EL (cell line): ENCODE measurements around the gene EFS.
"Not testable (repeated sequence)": the region's sequence is repeated elsewhere in the genome, so short reads cannot be mapped to it uniquely, and the experiment has no call there.

Experiments used
- DNase-seq: peaks from one replicate; pipeline ENCODE4 v3.0.0-alpha.2; 2016

Gene EFS, protein sequence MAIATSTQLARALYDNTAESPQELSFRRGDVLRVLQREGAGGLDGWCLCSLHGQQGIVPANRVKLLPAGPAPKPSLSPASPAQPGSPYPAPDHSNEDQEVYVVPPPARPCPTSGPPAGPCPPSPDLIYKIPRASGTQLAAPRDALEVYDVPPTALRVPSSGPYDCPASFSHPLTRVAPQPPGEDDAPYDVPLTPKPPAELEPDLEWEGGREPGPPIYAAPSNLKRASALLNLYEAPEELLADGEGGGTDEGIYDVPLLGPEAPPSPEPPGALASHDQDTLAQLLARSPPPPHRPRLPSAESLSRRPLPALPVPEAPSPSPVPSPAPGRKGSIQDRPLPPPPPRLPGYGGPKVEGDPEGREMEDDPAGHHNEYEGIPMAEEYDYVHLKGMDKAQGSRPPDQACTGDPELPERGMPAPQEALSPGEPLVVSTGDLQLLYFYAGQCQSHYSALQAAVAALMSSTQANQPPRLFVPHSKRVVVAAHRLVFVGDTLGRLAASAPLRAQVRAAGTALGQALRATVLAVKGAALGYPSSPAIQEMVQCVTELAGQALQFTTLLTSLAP

GRCh38 chr14:23365036-23365731, at the start of gene EFS:
EFS (minus strand) TSS chr14:23365172; CDS start chr14:23365025, 147 bp downstream.
- peak; percentile 12 for DNase-seq

- no peak for DNase-seq
Measured at GRCh38 chr14:23414254-23414653, 49.3 kb upstream of the EFS start.

DNA sequence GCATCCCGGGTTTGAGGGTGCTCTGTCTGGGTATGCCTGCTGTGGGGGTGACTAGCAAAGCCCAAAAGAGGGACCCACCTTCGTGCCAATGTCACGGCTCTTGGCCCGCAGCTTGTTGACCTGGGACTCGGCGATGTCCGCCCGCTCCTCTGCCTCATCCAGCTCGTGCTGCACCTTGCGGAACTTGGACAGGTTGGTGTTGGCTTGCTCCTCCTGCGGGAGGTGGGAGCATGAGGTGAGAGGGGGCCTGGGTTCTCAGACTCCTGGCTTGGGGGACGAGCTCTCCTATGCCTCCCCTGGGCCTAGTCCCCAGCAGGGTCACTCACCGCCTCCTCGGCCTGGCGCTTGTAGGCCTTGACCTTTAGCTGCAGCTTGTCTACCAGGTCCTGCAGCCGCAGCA, 48.7 kb upstream of the EFS start:
- no peak for DNase-seq

- no peak for DNase-seq
Measured at GRCh38 chr14:23411563-23412525, 46.9 kb upstream of the EFS start.

DNA sequence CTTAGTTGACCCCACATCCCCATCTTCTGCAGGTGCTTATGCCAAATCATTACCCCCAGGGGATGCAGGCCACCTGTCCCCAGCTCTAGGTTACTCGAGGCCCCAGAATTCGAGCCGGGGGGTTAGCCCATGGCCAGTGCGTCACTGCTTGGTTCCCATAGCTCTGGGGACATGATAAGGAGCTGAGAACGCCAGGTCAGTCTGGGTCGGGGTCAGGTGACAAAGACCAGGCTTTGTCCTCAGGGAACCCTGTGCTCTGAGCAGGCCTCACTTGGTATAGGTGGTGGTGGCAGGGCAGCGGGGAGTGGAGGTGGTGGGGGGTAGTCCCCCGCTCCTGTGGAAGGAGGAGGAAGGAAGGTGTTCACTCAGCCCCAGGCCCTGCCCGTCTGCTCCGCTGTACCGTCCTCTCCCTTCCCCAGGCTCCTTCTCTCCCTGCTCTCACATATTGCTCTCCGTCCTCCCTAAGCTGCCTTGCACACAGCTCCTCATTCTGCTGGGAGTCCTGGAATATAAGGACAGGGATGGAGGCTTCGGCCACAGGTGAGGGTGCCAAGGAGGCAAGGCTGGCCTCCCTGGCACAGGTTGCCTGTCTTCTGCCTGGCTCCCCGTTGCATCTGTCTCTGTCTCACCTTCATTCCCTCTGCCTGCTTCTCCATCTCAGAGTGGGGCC, 45.1 kb upstream of the EFS start:
- no peak for DNase-seq

DNA sequence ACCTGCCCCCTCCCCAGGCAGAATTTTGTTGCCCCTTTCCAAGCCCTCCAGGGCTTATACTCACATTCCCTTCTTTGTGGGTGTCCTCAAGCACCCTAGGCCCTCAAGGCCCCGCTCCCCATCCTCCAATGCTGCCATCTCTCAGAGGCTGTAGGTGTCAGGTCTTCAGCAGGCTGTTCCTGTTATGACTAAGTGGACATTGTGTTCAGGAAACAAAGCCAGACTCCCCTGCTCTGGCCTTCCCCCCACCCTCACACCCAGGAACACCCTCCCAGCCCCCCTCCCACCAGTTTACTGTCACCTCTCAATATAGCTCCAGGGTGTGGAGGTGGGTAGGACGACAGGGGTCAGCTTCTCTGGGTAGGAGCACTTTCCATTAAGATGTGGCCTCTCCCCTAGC, 44.5 kb upstream of the EFS start:
- no peak for DNase-seq

DNA sequence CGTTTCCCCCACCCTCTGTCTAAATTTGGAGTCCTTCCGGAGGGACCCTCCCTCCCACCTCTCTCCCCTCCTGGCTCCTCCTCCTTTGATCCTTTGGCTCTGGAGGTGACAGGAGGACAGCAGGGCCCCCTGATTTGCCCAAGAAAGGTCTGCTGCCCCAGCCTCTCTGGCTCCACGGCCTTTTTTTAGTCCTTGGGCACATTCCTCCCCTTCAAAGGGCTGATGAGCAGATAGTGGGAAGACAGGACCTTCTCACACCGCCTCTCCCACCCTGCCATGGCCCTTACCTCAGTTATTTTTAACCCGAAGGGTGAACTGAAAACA, 43.3 kb upstream of the EFS start:
- no peak for DNase-seq

GRCh38 chr14:23407516-23408306, 42.7 kb upstream of the EFS start, which contains the start of gene MYH6:
MYH6 (minus strand) TSS chr14:23408273; CDS start chr14:23407223, 1,050 bp downstream.
- no peak for DNase-seq

GRCh38 chr14:23406725-23407355, 41.9 kb upstream of the EFS start:
- DNase-seq = no peak

DNA sequence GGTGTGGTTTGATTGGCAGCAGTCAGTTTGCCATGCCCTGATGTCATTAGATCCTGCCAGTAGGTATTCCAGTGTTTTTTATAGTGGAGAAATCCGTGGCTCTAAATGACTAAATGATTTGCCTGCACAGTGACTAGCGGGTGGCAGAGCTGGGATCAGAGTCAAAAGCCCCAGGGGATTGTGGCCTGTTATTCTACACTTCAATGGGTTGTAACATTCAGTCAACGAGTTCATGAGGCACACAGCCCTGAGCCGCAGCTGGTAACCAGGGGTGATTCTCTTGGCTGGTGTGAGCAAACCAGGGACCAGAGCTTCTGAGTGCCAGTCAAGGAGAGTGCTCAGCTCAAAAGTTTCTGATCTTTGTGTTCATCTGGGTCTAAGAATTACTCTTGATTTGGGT, 41.3 kb upstream of the EFS start:
- DNase-seq = no peak

DNA sequence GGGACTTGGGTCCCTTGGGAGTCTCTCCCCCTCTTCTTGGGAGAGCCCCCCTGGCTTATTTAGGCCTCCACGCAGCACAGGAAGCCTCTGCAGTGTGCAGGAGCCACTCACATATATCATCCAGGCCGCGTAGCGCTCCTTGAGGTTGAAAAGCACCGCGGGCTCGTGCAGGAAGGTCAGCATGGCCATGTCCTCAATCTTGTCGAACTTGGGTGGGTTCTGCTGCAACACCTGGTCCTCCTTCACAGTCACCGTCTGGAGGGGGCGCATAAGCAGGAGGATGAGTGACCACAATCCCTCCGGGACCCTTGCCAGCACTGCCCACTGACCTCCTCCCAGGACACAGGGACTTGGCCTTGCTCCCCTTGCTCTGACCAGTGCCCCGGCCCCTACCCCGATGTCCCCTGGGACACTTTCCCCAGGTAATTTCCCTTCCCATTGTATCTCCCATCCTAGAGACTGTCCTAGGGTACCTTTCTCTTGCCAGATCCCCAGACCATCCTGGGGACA, 40.6 kb upstream of the EFS start:
- no peak for DNase-seq

DNA sequence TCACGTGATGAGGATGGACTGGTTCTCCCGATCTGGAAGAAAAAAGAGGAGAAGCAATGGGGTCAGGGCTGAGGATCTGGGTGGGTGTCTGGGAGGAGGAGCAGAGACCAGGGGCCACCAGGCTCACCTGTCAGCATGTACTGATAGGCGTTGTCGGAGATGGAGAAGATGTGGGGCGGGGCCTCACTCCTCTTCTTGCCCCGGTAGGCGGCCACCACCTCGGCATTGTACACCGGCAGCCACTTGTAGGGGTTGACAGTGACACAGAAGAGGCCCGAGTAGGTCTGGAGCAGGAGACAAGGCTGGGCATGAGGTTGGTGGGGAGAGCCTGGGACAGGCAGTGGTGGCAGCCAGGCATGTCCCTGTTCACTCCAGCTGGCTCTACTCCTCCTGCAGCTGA, 40.1 kb upstream of the EFS start:
- no peak for DNase-seq

GRCh38 chr14:23404331-23404900, 39.4 kb upstream of the EFS start:
- no peak for DNase-seq

DNA sequence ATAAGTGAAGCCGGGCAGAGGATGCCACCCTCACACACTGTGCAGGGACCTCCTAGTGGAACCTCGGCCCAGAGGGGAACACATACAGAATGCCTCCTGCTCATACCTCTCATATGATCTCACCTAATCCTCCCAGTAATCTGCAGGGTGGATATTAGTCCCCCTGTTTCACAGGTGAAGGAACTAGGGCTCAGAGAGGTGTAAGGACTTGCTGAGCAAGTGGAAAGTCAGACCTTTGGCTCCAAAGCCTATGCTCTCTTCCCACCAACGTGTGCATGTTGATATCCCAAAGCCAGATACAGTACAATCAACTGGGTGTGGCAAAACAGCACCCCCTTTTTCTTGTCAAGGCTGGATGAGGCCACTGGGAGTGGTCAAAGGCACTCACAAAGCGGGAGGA, 38.9 kb upstream of the EFS start:
- no peak for DNase-seq

DNA sequence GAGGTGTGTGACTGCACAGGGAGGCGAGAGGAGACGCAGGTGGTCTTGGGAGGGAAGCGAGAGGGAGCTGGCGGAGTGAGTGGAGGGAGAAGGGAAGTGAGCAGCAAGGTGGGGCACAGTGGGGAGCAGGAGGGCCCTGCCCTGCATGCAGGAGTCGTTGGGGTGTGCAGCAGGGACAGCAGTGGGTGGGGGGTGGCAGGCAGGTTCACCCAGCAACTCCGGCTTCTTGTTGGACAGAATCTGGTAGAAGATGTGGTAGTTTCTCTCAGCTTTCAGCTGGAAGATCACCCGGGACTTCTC, 38.1 kb upstream of the EFS start:
- no peak for DNase-seq

GRCh38 chr14:23402296-23403138, 37.5 kb upstream of the EFS start:
- DNase-seq = no peak

DNA sequence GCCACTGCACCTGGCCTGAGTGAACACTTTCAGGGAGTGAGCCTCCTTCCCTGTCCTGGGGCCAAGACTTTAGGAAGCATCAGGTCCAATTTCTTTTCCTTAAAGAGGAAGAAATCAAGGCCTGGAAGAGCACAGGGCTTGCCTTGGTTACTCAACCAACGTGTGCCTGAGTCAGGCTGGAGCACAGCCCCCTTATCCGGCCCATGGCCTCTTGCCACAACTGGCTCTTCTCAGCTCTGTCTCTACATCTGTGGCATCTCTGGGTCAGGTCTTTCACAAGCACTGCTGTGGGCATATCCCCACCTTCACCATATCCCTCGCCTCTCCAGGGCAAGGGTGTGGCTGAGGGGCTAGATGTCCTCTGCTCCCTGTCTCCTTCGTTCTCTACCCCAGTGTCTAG, 36.3 kb upstream of the EFS start:
- DNase-seq = no peak

- not testable (repeated sequence) for DNase-seq
Measured at GRCh38 chr14:23400496-23401149, 35.7 kb upstream of the EFS start.

GRCh38 chr14:23399591-23399990, 34.6 kb upstream of the EFS start:
- no peak for DNase-seq
